Activated CD4-positive, alpha-beta T cell treated with anti-CD3 and anti-CD28 coated beads, Interleukin-2, amount 50 U/mL, for 16 hours (primary cell): ENCODE measurements around the gene IDUA.

Experiments
- DNase-seq: peaks from one replicate; pipeline ENCODE4 v3.0.0-alpha.2; 2020

IDUA gene

DNA sequence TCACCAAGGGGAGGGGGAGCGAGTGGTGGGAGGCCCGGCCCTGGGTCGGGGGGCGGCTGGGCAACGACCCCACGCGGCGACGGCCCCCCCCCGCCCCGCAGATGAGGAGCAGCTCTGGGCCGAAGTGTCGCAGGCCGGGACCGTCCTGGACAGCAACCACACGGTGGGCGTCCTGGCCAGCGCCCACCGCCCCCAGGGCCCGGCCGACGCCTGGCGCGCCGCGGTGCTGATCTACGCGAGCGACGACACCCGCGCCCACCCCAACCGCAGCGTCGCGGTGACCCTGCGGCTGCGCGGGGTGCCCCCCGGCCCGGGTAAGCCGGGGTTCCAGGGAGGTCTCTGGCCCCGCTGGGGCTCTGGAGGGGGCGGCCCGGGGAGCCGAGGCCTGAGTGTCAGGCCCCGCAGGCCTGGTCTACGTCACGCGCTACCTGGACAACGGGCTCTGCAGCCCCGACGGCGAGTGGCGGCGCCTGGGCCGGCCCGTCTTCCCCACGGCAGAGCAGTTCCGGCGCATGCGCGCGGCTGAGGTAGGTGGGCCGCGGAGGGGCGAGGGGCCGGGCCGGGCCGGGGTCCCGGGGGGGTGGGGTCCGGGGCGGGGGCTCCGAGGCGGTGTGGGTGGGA is 15.9 kb downstream of the IDUA start:
- no peak for DNase-seq

DNA sequence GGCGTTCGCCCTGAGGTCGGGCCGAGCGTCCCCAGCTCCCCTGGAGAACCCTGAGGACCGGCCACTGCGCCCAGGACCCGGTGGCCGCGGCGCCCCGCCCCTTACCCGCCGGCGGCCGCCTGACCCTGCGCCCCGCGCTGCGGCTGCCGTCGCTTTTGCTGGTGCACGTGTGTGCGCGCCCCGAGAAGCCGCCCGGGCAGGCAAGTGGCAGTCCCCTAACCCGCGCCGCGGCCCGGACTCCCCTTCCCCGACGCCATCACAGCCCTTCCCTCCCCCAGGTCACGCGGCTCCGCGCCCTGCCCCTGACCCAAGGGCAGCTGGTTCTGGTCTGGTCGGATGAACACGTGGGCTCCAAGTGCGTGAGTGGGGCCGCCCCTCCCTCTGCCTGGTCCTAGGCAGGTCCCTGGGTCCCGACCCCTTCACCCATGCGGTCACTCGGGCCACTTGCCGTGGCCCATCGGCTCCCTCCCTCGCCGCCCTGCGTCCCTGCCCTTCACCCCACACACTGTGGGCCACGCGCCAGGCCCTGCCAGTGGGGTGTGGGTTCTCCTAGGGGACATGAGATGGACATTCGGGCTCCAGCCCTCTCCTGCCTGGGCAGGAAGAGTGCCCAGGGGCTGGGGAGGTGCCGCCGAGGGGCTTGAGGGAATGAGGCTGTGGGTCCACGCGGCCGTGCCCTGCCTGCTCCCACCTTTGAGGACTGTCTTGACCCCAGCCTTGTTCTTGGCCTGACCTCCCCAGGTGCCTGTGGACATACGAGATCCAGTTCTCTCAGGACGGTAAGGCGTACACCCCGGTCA is 16.6 kb downstream of the IDUA start:
- no peak for DNase-seq

DNA sequence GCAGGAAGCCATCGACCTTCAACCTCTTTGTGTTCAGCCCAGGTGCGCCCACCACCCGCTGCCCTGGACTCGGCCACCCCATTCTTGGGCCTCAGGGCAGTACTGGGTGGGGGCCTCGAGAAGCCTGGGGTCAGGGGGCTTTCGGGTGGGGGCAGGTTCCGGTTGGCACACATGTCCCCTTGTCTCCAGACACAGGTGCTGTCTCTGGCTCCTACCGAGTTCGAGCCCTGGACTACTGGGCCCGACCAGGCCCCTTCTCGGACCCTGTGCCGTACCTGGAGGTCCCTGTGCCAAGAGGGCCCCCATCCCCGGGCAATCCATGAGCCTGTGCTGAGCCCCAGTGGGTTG is 17.2 kb downstream of the IDUA start:
- no peak for DNase-seq

DNA sequence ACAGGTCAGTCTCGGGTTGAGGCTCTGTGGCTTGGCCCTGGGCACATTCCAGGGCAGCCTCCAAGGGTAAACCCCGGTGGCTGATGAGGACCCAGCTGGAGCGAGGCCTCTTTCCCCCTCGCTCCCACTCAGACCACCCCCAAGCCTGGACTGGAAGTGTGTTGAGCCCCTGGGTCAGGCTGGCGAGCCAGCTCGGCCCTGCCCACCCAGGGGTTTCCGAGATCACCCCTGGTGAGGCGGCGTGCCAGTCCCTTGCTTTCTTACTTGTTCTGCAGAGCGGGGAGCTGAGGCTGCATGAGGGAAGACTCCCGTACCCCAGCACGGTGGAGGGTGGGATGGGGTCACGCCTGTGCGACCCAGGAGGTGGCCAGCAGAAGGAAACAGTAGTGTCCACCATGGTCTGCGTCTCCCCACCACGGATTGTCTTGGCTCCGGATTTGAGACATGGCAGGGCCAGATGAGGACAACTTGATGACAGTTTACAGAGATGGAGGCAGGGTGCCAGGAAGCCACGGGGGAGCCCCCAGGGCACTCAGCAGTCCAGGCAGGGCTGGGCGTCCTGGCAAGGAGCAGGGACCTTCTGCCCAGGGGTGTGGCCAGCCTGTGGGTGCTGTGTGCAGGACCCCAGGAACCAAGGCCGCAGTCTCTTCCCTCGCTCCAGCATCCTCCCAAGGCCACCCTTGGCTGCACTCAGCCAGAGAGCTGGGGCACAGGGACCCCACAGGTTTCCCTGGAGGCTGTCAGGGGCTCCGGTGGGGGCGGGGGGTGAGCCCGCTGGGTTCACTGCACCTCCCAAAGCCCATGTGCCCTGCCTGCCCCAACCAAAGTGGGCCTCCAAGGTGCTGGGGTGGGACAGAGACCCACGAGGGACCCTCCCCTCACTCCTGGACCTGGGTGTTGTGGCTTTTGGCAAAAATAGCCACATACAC is 18.0 kb downstream of the IDUA start:
- no peak for DNase-seq

DNA sequence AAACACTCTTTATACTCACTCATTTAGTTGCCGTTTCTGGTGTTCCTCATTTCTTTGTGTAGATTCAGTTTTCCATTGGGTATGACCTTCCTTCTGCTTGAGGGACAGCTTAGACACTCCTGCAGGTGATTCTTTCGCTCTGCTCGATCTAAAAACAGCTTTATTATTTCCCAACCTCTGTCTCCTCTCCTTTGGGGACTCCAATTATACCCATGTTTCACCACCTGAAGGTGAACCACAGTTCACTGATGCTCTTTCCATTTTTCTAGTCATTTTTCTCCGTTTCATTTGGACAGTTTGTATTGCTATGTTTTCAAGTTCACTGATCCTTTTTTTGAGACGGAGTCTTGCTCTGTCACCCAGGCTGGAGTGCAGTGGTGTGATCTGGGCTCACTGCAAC is 20.0 kb downstream of the IDUA start:
- no peak for DNase-seq

DNA sequence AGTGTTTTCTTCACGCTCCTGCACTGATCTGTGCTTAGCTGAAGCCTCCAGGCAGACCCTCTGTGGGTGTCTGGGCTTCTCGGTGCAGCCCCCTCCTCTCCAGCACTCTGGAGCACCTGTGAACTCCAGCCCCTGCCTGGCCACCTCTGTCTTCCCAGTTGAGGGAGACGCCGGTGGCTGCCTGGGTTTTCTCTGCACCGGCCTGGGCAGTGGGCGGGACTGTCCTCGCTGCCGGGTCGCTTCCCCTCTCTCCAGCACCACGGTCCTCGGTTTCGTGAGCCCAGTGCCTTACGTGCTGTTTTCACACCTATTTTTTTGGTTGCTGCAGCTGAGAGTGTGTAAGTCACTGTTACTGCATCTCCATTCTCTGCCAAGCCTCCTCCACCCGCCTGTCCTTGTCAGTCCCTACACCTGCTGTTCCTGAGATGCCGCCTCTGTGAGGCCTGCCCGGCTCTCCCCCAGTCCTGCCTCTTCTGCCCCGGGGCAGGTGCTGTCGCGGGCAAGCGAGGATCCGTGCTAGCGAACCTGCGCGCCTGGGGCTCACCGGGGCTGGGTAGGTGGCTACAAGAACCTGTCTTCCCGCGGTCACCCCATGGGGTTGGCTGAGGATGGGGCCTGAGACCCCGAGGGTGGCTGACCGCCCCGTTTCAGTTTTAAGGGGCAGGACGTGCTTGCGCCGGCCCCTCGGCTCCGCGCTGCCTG is 22.1 kb downstream of the IDUA start:
- no peak for DNase-seq

DNA sequence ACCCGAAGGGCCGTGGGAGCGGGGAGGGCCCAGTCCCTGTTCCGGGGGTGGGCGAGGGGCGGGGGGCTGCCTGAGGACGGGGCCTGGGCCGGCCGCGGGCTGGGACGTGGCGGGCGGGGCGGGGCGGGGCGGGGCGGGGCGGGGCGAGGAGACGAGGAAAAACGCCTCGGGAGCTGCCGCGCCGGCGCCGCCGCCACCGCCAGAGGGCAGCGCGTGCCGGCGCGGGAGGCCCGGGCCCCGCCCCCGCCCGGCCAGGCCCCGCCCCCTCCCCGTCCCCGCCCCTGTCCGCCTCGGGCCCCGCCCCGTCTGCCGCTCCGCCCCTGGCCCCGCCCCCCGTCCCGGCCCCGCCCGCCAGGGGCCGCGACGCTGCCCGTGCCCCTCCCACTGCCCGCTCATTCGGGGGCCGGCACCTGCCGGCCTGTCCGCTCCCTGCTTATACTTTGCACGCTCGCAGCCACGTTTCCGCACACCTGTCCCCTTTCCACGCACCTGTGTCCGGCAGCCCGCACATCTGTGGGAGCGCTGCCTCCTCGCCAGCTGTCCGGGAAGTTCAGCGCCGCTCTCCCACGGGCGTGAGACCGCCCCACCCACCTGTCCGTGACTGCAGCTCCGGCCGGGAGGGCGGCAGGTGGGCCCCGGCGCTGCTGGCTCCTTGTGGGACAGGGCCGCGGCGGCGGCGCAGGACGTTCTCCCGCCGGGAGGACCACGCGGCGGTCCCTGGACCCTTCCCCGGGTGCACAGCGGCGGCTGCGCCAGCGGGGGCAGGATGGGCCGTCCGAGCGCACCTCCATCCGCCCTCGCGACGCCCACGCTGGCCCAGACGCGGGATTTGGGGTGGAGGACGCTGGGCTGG is 22.9 kb downstream of the IDUA start:
- peak; percentile 67 for DNase-seq

DNA sequence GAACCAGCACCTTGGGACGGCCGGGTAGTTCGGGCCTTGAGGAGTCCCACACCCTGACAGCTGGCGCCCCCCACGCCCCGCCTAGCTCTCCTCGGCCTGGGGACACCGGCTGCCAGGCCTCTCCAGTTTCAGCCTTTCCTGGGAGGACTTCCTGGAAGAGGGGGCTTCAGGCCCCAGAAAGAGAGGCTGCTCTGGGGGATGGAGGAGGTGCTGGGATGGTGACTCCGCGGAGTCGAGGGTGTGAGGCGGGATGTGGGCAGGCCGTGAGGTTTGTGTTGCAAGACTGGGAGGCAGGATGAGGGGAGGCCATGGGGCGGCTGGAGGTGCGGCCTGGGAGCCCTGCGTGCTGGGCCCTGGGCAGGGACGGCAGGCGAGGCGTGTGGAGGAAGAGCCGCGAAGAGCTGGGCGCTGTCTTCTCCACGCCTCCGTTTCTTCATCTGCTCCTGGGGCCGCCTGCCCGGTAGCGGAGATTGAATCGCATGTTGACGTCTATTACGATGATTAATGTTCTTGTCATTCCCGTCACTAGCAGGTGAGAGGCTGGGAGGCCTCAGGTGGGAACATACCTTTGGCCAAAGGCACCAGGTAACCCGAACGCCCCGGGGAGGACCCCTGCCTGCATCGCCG is 23.7 kb downstream of the IDUA start:
- peak; percentile 84 for DNase-seq

DNA sequence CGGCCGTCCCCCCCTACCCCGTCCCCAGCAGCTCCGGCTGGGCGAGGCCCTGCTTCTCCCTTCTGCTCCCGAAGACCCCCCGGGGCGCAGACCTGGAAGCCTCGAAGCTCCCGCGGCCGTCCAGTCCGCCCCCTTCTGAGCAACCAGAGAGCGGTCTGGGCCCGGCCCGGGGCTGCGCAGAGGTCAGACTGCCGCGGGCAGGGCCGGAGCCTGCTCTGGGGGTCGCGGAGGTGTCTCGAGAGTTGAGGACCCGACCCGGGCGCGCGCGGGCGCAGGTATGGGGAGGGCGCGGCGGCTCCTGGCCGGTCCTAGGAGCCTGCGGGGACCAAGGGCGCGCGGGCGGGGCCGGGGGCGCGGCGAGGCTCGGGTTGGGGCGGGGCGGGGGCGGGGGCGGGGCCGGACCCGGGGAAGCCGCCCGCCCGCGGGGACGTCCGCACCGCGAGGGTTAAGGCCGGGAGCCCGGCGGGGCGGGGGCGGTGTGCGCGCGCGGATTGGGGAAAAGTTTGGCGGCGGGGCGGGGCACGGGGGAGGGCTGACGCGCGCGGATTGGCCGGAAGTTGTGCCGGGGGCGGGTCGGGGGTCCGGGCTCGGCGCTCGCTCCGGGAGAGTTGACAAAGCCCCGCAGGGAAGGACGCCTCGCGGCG is 24.3 kb downstream of the IDUA start, which contains the start of gene FGFRL1:
FGFRL1 (plus strand) TSS at position 605 of the 644 bp plus-strand sequence. CDS start 860 bp downstream, outside the sequence.
- peak; percentile 86 for DNase-seq

DNA sequence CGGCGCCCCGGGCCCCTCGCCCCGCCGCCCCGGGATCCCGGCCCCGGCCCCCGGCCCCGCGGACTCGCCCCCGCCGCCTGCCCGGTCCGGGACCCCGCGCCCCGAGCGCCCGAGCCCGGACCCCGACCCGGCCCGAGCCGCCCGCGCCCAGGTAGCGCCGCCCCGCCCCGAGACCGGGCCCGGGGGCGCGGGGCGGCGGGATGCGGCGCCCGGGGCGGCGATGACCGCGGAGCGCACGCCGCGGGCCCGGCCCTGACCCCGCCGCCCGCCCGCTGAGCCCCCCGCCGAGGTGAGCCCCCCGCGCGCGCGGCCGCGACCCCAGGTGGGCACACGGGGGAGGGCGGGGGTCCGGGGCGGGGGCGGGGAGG is 24.8 kb downstream of the IDUA start:
- DNase-seq, result no peak

DNA sequence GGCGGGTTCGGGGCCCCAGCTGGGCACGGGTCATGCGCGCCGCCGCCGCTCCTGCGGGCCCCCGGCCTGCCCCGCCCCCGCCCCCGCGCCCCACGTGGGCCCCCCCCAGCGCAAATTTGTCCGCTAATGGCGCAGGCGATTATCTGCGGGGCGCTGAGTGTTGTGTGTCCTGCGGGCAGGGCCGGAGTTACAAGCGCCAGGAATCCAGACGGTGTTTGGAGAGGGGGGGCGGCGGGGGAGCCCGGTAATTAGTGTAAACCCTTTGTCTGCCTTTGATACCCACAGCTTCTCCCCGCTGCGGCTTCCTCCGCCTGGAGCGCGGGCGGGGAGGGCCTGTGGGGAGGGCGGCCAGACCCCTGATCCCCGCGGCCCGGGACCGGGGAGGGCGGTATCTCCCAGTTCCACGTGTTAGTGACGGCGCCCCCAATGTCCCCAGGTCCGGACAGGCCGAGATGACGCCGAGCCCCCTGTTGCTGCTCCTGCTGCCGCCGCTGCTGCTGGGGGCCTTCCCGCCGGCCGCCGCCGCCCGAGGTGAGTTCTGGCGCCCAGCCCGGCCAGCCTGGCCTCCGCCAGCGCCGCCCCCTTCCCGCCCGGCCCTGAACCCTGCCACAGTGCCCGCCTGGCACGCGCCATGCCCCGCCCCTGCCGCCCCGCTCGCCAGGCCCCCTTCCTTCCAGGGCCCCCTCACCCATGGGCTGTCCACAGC is 25.3 kb downstream of the IDUA start:
- no peak for DNase-seq

DNA sequence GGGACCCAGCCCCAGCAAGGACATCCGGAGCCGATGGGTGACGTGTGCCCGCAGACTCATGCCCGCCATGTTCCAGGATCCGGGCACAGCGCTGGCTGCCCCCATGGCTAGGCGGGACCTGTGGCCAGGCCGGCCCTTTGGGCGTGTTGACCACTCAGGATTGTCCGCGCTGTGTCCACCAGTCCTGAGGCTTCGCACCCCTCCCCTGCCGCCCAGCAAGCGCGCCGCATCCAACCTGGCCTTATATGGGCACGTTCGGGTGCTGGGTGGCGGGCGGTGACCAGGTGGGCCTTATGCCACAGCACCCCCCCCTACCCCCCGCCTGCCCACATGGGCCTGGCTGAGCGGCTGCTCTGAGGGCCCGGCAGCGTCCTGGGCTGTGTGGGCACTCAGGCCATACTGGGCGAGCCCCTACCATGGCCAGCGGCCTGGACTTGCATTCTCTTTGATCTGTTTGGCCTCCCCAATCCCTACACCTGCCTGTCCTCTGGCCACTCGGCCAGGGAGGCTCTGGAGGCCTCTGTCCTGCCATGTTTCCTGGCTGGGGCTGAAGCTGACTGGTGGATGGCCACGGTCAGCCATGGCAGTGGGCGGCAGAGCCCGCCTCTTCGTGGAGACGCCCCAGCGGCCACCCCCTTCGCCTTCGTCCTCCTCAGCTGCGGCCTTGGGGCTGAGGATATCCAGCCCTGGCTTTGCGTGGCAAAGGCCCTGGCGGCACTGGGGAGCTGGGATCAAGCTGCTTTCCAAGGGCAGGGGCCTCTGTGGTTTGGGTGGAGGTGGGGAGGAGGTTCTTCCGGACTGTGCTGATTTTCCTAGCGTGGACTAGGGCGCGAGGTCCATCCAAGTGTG is 26.6 kb downstream of the IDUA start:
- no peak for DNase-seq

DNA sequence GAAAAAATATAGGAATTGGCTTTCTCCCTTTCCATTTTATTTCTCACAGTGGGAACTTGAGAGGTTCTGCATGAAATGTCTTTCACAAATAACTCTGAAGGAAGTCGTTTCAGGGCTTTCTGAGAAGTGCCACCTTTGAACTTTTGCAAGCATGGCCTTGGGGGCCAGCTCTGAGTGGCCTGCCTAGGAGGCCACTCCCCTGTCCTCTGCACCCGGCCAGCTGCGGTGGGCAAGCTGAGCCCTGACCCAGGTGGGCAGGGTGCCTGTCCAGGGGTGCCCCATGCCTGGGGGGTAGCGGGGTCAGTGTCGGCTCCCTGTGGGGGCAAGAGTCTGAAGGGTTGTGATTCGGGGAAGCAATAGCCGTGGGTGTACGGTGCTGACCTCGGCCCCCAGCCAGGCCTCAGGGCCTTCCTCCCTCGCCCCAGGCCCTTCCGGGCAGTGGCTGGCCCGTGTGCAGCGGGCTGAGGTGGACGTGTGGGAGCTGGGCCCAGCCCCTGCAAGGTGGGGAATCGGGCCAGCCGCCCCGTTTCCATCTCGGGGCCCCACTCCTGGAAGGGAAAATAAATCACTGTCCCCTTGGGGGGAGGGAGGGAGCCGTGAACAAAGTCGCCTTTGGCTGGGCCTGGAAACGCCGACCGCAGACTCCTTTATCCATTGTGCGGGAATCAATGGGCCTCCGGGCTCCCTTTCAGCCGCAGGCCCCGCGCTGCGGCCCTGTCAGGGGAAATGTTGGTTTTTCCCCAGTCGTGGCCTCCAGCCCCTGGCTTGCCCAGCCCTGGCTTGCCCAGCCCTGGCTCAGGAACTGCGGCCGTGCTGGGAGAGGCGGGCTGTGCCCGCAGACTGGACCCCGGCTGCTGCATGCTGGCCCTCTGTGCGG is 27.7 kb downstream of the IDUA start:
- DNase-seq, result no peak

DNA sequence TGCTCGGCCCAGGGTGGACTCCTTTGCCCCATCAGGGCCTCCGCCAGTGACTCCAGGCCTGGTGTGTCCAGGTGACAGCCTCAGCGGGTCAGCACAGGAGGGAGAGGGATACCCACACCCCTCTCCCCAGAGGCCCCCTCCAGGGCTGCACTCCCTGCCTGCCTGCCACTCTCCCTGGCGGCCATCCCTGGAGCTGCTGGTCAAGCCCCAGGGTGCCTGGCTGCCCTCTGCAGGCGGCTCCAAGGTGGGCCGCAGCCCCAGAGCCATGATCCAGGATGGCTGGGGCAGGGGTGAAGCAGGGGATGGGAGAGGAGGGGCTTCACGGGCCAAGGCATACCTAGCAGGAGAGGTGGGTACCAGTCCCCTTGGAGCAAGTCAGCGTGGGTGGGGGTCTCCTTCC is 28.3 kb downstream of the IDUA start:
- DNase-seq, result no peak

DNA sequence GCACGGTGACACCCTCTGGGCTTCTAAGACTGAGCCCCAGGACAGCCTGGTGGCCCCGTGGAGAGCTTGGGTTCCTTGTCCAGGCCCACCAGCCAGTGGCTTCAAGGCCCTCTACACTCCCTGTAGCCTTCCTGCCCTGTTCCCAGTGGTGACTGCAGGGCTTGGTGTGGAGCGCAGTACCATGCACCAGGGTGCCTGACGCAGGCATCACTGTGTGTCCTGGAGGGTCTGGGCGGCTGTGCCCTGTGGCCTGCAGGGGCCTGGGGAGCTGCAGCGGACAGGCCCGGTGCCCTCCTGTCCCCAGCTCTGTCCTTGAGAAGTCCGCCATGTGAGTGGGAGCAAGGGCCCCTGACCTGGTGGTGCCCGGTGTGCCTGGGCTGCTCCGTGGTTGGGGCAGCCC is 28.9 kb downstream of the IDUA start:
- DNase-seq, result no peak

DNA sequence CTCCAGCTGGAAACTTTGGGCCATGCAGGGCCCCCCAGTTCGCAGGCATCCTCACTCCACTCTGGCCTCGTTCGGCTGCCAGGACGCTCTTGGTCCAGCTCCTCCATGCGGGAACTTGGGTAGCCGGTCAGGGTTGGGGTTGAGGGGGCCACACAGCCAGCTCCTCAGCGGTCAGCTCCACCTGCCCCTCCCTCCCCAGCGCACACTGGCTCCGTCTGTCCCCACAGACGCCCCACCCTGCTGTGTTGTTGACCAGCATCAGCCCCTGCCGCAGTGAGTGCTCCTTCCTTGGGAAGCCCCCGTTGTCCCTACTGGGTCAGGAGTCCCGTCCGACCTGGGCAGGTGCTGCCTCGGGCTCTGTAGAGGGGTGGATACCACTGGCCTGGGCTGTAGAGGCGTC is 30.4 kb downstream of the IDUA start:
- no peak for DNase-seq

DNA sequence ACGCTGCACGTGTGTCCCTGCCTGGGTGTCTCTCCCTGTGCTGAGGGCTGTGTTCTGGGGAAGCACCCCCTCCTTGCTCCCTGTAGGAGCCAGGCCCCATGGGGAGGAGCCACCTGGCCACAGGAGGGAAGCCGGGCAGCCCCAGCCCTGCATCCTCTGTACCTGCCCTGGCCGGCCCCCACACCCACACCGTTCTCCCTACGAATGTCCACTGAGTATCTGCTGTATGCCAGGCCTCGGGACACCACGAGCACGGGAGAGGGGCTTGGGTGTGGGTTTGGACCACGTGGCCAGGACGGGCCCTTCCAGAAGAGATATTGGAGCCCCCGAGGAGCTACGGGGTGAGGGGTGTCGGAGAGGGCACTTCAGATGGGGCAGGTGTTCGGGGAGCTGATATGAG is 30.9 kb downstream of the IDUA start:
- no peak for DNase-seq
